Keratinocyte (primary cell): Measurements from ENCODE around the gene MAJIN.

Experiments
- CTCF ChIP-seq, 3 experiments: IDR thresholded peaks in 1 of 3; conservative IDR thresholded peaks in 1 of 3; optimal IDR thresholded peaks in 1 of 3; 2 replicates in 2 of 3; 3 replicates in 1 of 3; pipeline versions ENCODE3 to v1.5.1; 2011; ENCODE audit warnings: low read length in 3 of 3, mild to moderate bottlenecking in 3 of 3, moderate library complexity in 2 of 3, control low read depth in 1 of 3, inconsistent platforms in 1 of 3; ENCODE audit not compliant: insufficient read depth in 2 of 3; ENCODE audit errors: extremely low read depth in 1 of 3
- EZH2 ChIP-seq: IDR thresholded peaks from one replicate; pipeline ENCODE4 v1.6.1; 2012; ENCODE audit warnings: inconsistent platforms, mild to moderate bottlenecking, low read length, moderate library complexity

- TF ChIP-seq CTCF (optimal IDR thresholded peaks at IDR 0.05 in 1 of 3, IDR thresholded peaks at IDR 0.05 in 1 of 3, conservative IDR thresholded peaks at IDR 0.05 in 1 of 3; ENCODE audit: extremely low read depth in 1 of 3, insufficient read depth in 2 of 3, low read length in 3 of 3) (no peak), EZH2 (no peak)
Observed at GRCh38 chr11:64947208-64947814, 24.6 kb downstream of the MAJIN start.
